G401 (cell line): ENCODE data around the gene GTPBP3. TPM values are rescaled to one million over a fixed set of nuclear protein-coding genes. Genes with fewer than 3 reads are reported as not detected.

Experiments used
- DNase-seq: peaks from one replicate; pipeline ENCODE4 v3.0.0-alpha.2; 2015; ENCODE audit warnings: low spot score
- in situ Hi-C: cut with HindIII; loops from 2 replicates; pipeline ENCODE4 v1.10.0; 2016; ENCODE audit warnings: low sequenced_read_pairs, mixed read lengths
- total RNA-seq: library from RNA; depleted of rRNA; stranded (reverse); fragments of >200 nt; shearing (Covaris generic); gene quantifications from 2 replicates; pipeline ENCODE4 v1.2.3, GENCODE V29; 2014

The GTPBP3 gene
- total RNA-seq, 1 experiment from 2014 or later, result 41.1 TPM

GRCh38 chr19:17306285-17306714 is 31.1 kb upstream of the GTPBP3 start:
- in situ Hi-C loops, result no loop called here
- no peak for DNase-seq

- in situ Hi-C loops, result no loop called here
- no peak for DNase-seq
Measured at GRCh38 chr19:17307876-17308377, 29.4 kb upstream of the GTPBP3 start.

- in situ Hi-C loops, result no loop called here
- DNase-seq, result peak; percentile 100
Measured at GRCh38 chr19:17309198-17309964, 28.0 kb upstream of the GTPBP3 start, which contains the start of gene DDA1. TSS of gene DDA1 (plus strand) at chr19:17309563. CDS start at chr19:17309655, 92 bp downstream.

- in situ Hi-C loops, result no loop called here
- no peak for DNase-seq
Measured at GRCh38 chr19:17309965-17310461, 27.3 kb upstream of the GTPBP3 start.

- in situ Hi-C loops, result no loop called here
Measured at GRCh38 chr19:17311455-17312188, 25.7 kb upstream of the GTPBP3 start.

GRCh38 chr19:17312189-17313113 is 24.9 kb upstream of the GTPBP3 start:
- no peak for DNase-seq
- in situ Hi-C loops, result no loop called here

More at GRCh38 chr19:17311455-17312188, 25.7 kb upstream of the GTPBP3 start:
- DNase-seq, result no peak

- DNase-seq, result no peak
- in situ Hi-C loops, result no loop called here
Measured at GRCh38 chr19:17314007-17314593, 23.3 kb upstream of the GTPBP3 start.

GRCh38 chr19:17318966-17319365 is 18.4 kb upstream of the GTPBP3 start:
- in situ Hi-C loops, result no loop called here
- no peak for DNase-seq

- in situ Hi-C loops, result no loop called here
- DNase-seq, result no peak
Measured at GRCh38 chr19:17319473-17320238, 17.7 kb upstream of the GTPBP3 start.

- no peak for DNase-seq
- in situ Hi-C loops, result no loop called here
Measured at GRCh38 chr19:17320435-17320834, 16.9 kb upstream of the GTPBP3 start.

- in situ Hi-C loops, result no loop called here
Measured at GRCh38 chr19:17321655-17322489, 15.5 kb upstream of the GTPBP3 start.

GRCh38 chr19:17322854-17323253 is 14.5 kb upstream of the GTPBP3 start:
- in situ Hi-C loops, result no loop called here
- DNase-seq, result no peak

More at GRCh38 chr19:17321655-17322489, 15.5 kb upstream of the GTPBP3 start:
- no peak for DNase-seq

- no peak for DNase-seq
- in situ Hi-C loops, result no loop called here
Measured at GRCh38 chr19:17323300-17323963, 13.9 kb upstream of the GTPBP3 start.

- in situ Hi-C loops, result no loop called here
- DNase-seq, result no peak
Measured at GRCh38 chr19:17323964-17324332, 13.4 kb upstream of the GTPBP3 start.

- no peak for DNase-seq
- in situ Hi-C loops, result no loop called here
Measured at GRCh38 chr19:17324357-17325114, 12.8 kb upstream of the GTPBP3 start.

- no peak for DNase-seq
Measured at GRCh38 chr19:17325133-17325532, 12.2 kb upstream of the GTPBP3 start.

More at GRCh38 chr19:17325133-17325532, 12.2 kb upstream of the GTPBP3 start:
- in situ Hi-C loops, result no loop called here
